Stimulated activated naive CD4-positive, alpha-beta T cell (primary cell): Measurements from ENCODE around the gene ABHD5.
A peak's percentile ranks its signal among the peaks of the same experiment; 100 is the strongest.

ENCODE experiments used
- DNase-seq, 6 experiments: peaks; one replicate each; lab custom pipeline; 2025; lab: John Stamatoyannopoulos, UW

The ABHD5 gene

GRCh38 chr3:43757666-43758321, 67.1 kb downstream of the ABHD5 start:
- DNase-seq, result no peak

- DNase-seq, result no peak
Measured at GRCh38 chr3:43758592-43759225, 68.0 kb downstream of the ABHD5 start.

GRCh38 chr3:43759297-43759782, 68.6 kb downstream of the ABHD5 start:
- DNase-seq, result peak in 2 of 6 experiments; percentile 22 to 23

GRCh38 chr3:43759938-43760337, 69.2 kb downstream of the ABHD5 start:
- DNase-seq, result no peak

GRCh38 chr3:43760938-43761337, 70.2 kb downstream of the ABHD5 start:
- DNase-seq, result no peak

GRCh38 chr3:43762451-43762850, 71.7 kb downstream of the ABHD5 start:
- DNase-seq, result no peak

GRCh38 chr3:43764056-43764455, 73.3 kb downstream of the ABHD5 start:
- no peak for DNase-seq

GRCh38 chr3:43764471-43764870, 73.7 kb downstream of the ABHD5 start:
- DNase-seq, result no peak

GRCh38 chr3:43765521-43765971, 74.8 kb downstream of the ABHD5 start:
- DNase-seq, result no peak

- no peak for DNase-seq
Measured at GRCh38 chr3:43766672-43767465, 76.1 kb downstream of the ABHD5 start.

GRCh38 chr3:43768381-43768973, 77.7 kb downstream of the ABHD5 start:
- DNase-seq, result no peak

GRCh38 chr3:43769097-43769884, 78.6 kb downstream of the ABHD5 start:
- peak; percentile 22 to 80 (median 69) for DNase-seq

- peak in 1 of 6 experiments; percentile 7 for DNase-seq
Measured at GRCh38 chr3:43769885-43770425, 79.2 kb downstream of the ABHD5 start.

GRCh38 chr3:43770426-43771103, 79.8 kb downstream of the ABHD5 start:
- DNase-seq, result no peak

- DNase-seq, result no peak
Measured at GRCh38 chr3:43771610-43772009, 80.9 kb downstream of the ABHD5 start.

GRCh38 chr3:43773273-43774094, 82.7 kb downstream of the ABHD5 start:
- DNase-seq, result no peak

GRCh38 chr3:43774799-43775198, 84.1 kb downstream of the ABHD5 start:
- DNase-seq, result no peak

GRCh38 chr3:43776101-43776500, 85.4 kb downstream of the ABHD5 start:
- no peak for DNase-seq

GRCh38 chr3:43779850-43780249, 89.1 kb downstream of the ABHD5 start:
- DNase-seq, result no peak

GRCh38 chr3:43782541-43782940, 91.8 kb downstream of the ABHD5 start:
- no peak for DNase-seq
